Measurements from ENCODE around the gene ZNF764.

The ZNF764 gene

DNA sequence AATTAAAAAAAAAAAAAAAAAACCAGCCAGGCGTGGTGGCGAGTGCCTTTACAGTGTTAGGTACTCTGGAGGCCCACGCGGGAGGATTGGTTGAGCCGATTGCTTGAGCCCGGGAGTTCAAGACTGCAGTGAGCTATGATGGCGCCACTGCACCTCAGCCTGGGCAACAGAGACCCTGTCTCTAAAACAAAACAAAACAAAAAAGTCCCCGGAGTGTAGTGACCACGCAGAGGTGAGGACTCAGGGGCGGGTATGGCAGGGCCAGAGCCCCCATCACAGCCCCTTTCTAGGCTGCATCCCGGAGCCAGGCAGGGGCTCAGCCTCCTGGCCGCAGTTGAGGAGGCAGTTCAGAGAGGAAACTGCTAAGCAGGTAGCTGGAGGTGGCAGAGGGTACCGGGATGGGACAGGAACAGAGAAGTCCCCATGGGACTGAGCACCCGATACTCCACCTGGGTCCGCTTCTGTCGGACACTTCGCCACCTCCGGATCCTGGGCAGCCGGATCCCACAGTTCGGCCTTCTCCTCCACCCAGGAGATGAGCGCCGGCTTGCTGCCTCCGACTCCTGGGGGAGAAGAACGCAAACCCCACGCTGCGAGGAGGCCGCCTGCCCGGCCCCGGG is 24.3 kb downstream of the ZNF764 start:
- Mint-ChIP-seq H3K4me1 (ENCODE audit: low read depth) (peaks cover 35% of the 10 kb centered on the region), H3K4me3 (peak overlapping the region; percentile 96), H3K27me3 (ENCODE audit: low read depth) (no peaks in the 10 kb centered on the region), H3K27ac (peak overlapping the region; percentile 91), H3K9me3 (no peaks in the 10 kb centered on the region), H3K36me3 (ENCODE audit: low read depth) (peaks cover 15% of the 10 kb centered on the region)
- no peak for DNase-seq (ENCODE audit: low spot score)

DNA sequence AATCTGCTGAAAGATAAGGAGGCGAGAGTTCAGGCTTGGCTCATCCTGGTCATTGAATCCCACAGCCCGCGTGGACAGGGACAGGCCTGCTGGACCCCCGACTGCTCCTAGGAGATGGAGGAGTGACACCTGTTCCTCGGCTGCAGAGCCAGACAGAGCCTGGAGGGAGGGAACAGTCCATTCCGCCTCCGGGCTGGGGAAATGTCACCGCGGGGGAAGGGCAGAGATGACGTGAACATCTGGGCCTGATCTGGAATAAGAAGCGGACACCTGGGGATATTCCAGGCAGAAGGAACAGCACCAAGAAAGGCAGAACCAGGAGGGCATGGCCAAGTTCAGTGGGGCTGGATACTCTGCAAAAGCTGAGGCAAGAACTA is 25.0 kb downstream of the ZNF764 start:
- Mint-ChIP-seq H3K9me3 (no peaks in the 10 kb centered on the region), H3K36me3 (ENCODE audit: low read depth) (peaks cover 15% of the 10 kb centered on the region), H3K27me3 (ENCODE audit: low read depth) (no peaks in the 10 kb centered on the region), H3K4me1 (ENCODE audit: low read depth) (peaks cover 35% of the 10 kb centered on the region), H3K4me3 (peak overlapping the region; percentile 79), H3K27ac (peak overlapping the region; percentile 86)
- no peak for DNase-seq (ENCODE audit: low spot score)

DNA sequence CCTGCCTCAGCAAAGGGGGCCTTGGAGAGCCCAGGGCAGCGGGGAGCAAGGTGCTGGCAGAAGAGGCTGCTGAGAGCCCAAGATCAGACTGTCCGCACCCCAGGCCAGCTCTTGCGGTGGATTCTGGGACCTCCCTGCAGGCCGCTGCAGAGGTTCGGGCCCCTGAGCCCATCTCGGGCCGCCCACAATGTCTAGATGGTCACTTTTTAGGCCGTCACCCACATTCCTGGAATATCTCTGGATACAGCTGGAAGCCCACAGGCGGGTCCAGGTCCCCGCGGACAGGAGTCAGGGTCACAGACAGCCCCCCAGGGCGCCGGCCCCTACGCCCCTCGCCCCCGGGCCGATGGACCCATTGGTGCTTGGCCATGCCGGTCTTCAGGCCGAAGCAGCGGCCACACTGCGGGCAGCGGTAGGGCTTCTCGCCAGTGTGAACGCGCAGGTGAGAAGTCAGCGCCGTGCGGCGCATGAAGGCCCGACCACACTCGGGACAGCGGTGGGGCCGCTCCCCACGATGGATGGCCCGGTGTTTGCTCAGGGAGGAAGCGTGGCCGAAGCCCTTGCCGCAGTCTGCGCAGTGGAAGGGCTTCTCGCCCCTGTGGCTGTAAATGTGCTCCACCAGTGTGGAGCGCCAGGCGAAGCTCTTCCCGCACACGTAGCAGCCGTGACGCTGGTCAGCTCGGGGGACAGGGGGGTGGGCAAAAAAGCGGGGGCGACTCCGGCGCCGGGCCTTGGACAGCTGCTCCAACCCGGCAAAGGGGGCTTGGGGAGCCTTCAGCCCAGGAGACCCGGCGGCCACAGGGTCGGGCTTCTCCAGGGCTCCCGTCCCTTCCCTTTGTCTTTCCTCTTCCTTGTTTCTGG is 25.7 kb downstream of the ZNF764 start:
- Mint-ChIP-seq H3K9me3 (no peaks in the 10 kb centered on the region), H3K4me3 (peak overlapping the region; percentile 79), H3K27me3 (ENCODE audit: low read depth) (no peaks in the 10 kb centered on the region), H3K36me3 (ENCODE audit: low read depth) (peaks cover 15% of the 10 kb centered on the region), H3K27ac (no peak overlapping the region), H3K4me1 (ENCODE audit: low read depth) (peaks cover 40% of the 10 kb centered on the region)
- no peak for DNase-seq (ENCODE audit: low spot score)

DNA sequence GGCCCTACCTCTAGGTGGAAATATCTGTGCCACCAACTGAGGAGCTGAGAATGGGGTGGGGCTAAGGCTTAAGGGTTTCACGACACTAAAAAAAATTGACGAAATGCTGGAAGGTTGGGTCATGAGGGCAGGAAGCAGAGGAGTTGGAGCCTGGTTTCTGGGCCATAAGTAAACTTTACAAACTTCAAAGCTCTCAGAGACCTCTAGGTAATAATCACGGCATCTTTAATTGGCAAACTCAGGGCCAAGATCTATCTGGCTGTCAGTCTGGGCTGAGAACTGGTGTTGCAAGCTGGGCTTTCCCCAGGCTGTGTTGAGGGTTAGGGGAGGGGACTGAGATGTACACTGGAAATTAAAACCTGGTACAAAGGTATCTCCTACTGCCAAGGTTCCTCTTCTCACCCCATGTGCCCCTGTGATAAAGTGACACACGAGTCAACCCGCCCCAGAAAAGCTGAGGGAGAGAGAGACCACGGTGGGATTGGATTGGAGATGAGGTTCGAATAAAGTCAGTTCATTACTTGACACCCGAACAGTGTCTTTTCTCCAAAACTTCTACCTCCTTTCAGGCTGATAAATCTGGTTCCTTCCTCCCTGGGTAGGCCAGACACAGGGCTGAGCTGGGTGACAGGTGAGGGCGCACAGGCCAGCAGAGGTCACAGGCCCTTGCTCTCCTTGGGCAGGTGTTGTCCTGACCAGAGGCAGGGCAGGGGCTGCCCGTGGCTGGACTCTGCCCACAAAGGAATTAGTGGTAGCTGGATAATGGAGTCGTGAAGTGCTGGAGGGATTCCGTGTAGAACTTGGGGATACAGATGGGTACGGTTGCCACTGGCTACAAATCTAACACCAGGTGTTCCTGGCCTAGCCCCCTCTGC is 27.8 kb downstream of the ZNF764 start:
- Mint-ChIP-seq H3K27me3 (ENCODE audit: low read depth) (no peaks in the 10 kb centered on the region), H3K4me1 (ENCODE audit: low read depth) (peaks cover 30% of the 10 kb centered on the region), H3K36me3 (ENCODE audit: low read depth) (peaks cover 7% of the 10 kb centered on the region), H3K9me3 (no peaks in the 10 kb centered on the region), H3K4me3 (no peak overlapping the region), H3K27ac (peak overlapping the region; percentile 35)
- DNase-seq (ENCODE audit: low spot score) = no peak

DNA sequence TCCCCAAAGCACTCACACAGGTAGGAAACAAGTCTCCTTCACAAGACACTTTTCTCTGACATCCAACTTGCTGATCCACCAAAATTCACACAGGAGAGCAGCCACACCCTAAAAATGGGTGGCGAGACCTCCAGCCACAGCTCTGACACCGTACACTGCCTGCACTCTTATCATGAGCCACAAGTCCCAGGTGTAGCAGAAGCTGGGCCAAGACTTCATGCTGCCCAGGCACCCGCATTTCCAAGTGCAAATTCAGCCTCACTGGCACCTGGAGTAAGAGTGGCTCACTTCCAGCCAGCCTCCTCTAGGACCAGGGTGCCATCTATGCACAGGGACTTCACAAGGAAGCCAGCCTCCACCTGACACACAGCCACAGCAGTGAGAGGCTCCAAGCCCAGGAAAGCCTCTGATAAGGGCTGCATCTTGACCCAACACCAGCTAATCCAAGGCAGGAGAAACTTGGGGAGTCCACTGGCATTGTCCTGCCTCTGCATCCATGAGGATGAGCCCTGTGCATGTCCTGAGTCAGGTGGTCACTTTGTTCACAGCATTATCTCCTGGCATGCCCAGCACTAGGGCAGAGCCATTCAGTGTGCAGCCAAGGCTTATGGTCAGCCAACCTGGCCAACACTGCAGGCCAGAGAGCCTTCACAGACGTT is 29.2 kb downstream of the ZNF764 start:
- no peak for DNase-seq (ENCODE audit: low spot score)
- Mint-ChIP-seq H3K4me3 (no peak overlapping the region), H3K4me1 (ENCODE audit: low read depth) (peaks cover 28% of the 10 kb centered on the region), H3K9me3 (no peaks in the 10 kb centered on the region), H3K27me3 (ENCODE audit: low read depth) (no peaks in the 10 kb centered on the region), H3K36me3 (ENCODE audit: low read depth) (peaks cover 7% of the 10 kb centered on the region), H3K27ac (no peak overlapping the region)

DNA sequence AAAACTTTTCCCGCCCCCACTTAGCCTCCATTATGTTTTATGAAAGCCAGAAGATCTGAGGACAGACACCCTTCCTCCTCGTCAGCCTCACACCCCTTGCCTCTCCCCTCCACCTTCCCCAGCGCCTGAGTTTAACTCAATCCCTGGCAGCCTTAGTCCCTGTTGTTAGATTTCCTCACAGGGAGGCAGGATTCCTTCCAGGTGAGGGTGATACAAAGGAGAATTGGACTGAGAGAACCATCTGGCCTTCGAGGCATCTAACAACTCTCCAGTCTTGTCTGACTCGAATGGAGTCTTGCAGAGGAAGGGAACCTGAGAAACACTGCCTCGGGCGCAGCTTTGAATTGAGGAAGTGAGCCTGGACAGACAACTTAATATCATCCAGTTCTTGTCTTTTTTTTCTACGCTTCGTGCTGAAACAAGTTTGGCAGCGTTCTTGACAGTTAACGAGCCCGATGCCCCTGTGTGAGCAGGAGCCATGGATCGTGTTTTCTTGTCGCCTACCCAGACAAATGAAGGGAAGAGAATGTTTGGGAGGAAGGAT is 30.5 kb downstream of the ZNF764 start:
- H3K4me3 Mint-ChIP-seq = peak overlapping the region; percentile 85
- no peaks in the 10 kb centered on the region for H3K9me3 Mint-ChIP-seq
- no peaks in the 10 kb centered on the region for H3K27me3 Mint-ChIP-seq (ENCODE audit: low read depth)
- H3K36me3 Mint-ChIP-seq (ENCODE audit: low read depth) = peaks cover 5% of the 10 kb centered on the region
- no peak for DNase-seq (ENCODE audit: low spot score)
- H3K27ac Mint-ChIP-seq = peak overlapping the region; percentile 89
- peaks cover 20% of the 10 kb centered on the region for H3K4me1 Mint-ChIP-seq (ENCODE audit: low read depth)

DNA sequence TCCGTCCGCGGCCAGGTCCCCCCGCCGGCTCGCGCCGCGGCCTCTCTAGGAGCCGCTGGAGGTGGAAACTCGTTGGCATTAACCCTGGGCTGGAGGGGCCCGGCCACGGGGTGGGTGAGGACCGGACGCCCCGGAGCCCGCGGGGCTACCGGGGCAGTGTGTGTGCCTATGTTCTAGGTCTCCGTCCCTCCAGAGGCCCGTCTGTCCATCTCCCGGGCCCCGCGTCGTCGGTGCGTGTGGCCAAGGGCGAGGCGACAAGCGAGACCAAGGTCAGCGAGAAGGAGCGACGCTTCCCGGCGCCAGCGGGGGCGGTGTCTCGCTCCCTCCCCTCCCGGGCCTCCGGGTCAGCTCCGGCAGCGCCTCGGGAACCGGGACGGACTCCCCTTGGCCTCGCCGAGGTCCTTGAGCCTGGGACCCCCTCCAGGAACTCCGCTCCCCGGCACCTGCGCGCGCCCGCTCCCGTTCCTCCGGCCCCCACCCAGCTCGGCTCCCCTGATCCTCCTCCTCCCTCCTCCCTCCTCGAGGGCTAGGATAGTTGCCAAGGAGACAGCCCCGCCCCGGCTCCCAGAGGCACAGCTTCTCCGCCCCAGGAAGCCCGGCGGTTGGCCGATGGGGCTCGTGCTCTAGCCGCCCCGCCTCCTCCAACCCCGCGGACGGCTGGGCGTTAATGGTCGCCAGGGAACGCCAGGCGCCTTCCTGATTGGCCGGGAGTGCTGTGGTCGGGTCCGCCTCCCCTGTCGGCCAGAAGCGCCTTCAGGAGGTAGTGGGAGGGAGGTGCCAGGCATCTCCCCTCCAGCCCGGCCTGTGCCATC is 31.1 kb downstream of the ZNF764 start:
- H3K27me3 Mint-ChIP-seq (ENCODE audit: low read depth) = no peaks in the 10 kb centered on the region
- no peaks in the 10 kb centered on the region for H3K9me3 Mint-ChIP-seq

DNA sequence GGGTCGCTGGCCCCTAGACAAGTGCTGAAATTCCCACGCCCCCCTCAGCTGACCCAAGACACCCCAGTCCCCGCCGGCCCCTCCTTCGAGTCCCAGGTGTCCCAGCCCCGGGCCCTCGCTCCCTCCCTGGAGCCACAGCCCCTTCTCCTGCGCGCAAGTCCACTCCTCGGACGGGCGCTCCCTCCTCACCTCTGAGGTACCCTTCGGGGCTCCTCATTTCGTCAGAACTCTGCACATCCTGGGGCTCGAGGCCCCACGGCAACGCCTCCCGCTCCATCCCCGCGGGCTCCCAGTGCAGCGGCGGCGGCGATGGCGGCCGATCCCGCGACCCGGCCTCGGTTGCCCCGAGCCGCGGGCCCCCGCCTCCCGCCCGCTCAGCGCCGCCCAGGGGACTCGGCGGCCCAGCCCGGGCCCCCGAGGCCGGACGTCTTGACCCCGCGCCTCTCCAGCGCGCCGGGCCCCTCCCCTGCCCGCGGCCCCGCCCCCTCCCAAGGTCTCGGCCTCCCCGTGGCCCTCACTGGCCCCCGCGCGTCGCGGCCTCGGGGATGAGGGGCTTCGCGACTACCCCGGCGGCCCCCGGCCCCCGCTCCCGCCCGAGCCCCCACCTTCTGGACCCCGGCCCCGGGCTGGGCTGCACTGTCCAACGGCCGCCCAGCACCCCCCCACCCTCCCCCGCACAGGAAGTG is 31.9 kb downstream of the ZNF764 start, which contains the start of gene ZNF768:
TSS of gene ZNF768 (minus strand) at position 430 of the 686 bp plus-strand sequence. CDS start at position 277, 153 bp downstream.
- peak; percentile 35 for DNase-seq (ENCODE audit: low spot score)
- peak within 1 kb of the TSS; percentile 89 for H3K27ac Mint-ChIP-seq
- peak within 1 kb of the TSS; percentile 85 for H3K4me3 Mint-ChIP-seq
- H3K9me3 Mint-ChIP-seq = no peaks in the 10 kb centered on the region
- peaks cover 20% of the 10 kb centered on the region for H3K4me1 Mint-ChIP-seq (ENCODE audit: low read depth)
- H3K36me3 Mint-ChIP-seq (ENCODE audit: low read depth) = peaks cover 16% of the 10 kb centered on the region
- no peaks in the 10 kb centered on the region for H3K27me3 Mint-ChIP-seq (ENCODE audit: low read depth)

More for the DNA sequence above, 31.1 kb downstream of the ZNF764 start:
- DNase-seq (ENCODE audit: low spot score) = peak; percentile 96
- H3K36me3 Mint-ChIP-seq (ENCODE audit: low read depth) = peaks cover 9% of the 10 kb centered on the region
- peak overlapping the region; percentile 85 for H3K4me3 Mint-ChIP-seq
- H3K4me1 Mint-ChIP-seq (ENCODE audit: low read depth) = peaks cover 24% of the 10 kb centered on the region
- H3K27ac Mint-ChIP-seq = peak overlapping the region; percentile 89

DNA sequence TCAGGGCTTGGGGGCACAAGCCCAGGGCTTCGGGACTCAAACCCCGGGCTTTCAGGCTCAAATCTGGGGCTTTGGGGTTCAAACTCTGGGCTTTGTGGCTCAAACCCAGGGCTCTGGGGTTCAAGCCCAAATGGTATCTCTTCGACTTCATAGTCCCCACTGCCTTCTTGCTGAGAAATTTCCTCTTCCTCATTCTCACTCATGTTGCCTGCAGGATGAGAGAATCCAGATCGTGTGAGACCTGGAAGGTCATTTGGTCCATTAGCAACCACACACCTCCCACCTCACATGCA is 32.4 kb downstream of the ZNF764 start:
- Mint-ChIP-seq H3K27ac (peak overlapping the region; percentile 72), H3K9me3 (no peaks in the 10 kb centered on the region), H3K27me3 (ENCODE audit: low read depth) (no peaks in the 10 kb centered on the region), H3K4me3 (peak overlapping the region; percentile 84), H3K4me1 (ENCODE audit: low read depth) (peaks cover 19% of the 10 kb centered on the region), H3K36me3 (ENCODE audit: low read depth) (peaks cover 16% of the 10 kb centered on the region)
- no peak for DNase-seq (ENCODE audit: low spot score)

DNA sequence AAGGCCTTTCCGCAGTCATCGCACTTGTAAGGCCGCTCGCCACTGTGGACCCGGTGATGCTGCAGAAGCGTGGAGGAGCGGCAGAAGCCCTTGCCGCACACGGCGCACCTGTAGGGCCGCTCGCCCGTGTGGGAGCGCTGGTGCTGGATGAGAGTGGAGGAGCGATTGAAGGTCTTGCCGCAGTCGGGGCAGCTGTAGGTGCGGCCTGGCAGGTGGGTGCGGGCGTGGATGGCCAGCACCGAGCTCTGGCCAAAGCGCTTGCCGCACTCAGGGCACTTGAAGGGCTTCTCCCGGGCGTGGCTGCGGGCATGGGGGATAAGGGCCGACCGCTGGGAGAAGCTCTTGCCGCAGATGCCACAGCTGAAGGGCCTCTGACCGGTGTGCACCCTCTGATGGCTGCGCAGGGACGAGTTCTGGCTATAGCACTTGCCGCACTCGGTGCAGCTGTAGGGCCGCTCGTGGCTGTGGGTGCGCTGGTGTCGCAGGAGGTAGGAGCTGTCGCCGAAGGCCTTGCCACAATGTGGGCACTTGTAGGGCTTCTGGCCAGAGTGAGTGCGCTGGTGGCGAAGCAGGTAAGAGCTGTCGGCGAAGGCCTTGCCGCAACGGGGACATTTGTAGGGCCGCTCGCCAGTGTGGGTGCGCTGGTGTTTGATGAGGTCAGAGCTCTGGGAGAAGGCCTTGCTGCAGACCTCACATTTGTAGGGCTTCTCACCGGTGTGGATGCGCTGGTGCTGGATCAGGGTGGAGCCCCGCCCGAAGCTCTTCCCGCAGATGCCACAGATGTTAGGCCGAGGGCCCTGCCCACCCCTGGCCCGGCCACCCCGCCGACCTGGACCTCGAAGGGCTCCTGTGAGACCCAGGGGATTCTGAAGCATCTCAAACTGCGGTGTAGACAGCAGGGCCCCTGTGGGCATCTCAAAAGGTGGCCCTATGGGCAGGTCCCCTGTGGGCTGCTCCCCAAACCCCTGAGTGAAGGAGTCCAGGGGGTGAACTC is 33.3 kb downstream of the ZNF764 start:
- Mint-ChIP-seq H3K4me3 (no peak overlapping the region), H3K9me3 (no peaks in the 10 kb centered on the region), H3K27ac (no peak overlapping the region), H3K4me1 (ENCODE audit: low read depth) (peaks cover 15% of the 10 kb centered on the region), H3K27me3 (ENCODE audit: low read depth) (no peaks in the 10 kb centered on the region), H3K36me3 (ENCODE audit: low read depth) (peaks cover 23% of the 10 kb centered on the region)
- no peak for DNase-seq (ENCODE audit: low spot score)

DNA sequence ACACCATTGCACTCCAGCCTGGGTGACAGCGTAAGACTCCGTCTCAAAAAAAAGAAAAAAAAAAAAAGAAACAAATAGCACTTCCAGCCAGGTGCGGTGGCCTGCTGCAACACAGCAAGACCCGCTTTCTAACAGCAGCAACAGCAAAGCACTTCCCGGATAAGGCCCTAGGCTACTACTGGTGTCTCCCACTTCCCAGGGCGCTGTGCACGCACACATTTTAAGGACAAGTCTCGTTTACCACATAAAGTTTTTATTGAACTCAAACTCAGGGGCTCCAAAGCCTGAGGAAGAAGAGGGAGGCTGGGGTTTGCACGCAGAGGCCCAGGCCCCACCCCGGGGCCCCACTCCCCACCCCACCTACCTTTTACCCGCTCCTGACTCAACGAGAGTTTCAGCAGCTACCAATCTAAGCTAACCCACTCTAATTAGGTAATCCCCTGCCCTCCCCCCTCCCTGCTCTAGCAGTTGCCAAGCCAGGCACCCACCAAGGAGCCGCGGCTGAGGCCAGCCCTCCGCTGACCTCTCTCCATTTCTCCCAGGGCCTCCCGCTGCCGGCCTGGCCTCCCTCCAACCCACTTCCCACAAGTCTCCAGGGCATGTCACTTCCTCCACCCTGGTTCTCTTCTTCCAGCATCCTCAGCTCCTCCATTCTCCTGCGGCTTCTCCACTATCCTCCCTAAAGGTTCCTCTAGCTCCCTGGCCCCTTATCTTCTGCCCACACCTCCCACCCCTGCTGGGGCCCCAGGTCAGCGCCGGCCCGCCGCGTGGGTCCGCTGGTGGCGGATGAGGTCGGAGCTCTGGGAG is 34.2 kb downstream of the ZNF764 start:
- DNase-seq (ENCODE audit: low spot score) = no peak
- Mint-ChIP-seq H3K4me1 (ENCODE audit: low read depth) (peaks cover 15% of the 10 kb centered on the region), H3K27me3 (ENCODE audit: low read depth) (no peaks in the 10 kb centered on the region), H3K27ac (no peak overlapping the region), H3K36me3 (ENCODE audit: low read depth) (peaks cover 32% of the 10 kb centered on the region), H3K9me3 (no peaks in the 10 kb centered on the region), H3K4me3 (no peak overlapping the region)

Measured in T-helper 2 cell treated with Interferon-gamma antibody and Interleukin-4, amounts not matched to agents 5 μg/mL and 100 μg/mL, for 36 hours (primary cell).